Fibroblast of the conjunctiva (primary cell): ENCODE data around the gene PRR5.
"Not testable (repeated sequence)": the region's sequence is repeated elsewhere in the genome, so short reads cannot be mapped to it uniquely, and the experiment has no call there.

Source experiments
- DNase-seq: peaks from one replicate; pipeline ENCODE4 v3.0.0-alpha.2; 2010; ENCODE audit warnings: low read depth

PRR5 gene

GRCh38 chr22:44736581-44737405, 34.8 kb downstream of the PRR5 start:
- no peak for DNase-seq

DNA sequence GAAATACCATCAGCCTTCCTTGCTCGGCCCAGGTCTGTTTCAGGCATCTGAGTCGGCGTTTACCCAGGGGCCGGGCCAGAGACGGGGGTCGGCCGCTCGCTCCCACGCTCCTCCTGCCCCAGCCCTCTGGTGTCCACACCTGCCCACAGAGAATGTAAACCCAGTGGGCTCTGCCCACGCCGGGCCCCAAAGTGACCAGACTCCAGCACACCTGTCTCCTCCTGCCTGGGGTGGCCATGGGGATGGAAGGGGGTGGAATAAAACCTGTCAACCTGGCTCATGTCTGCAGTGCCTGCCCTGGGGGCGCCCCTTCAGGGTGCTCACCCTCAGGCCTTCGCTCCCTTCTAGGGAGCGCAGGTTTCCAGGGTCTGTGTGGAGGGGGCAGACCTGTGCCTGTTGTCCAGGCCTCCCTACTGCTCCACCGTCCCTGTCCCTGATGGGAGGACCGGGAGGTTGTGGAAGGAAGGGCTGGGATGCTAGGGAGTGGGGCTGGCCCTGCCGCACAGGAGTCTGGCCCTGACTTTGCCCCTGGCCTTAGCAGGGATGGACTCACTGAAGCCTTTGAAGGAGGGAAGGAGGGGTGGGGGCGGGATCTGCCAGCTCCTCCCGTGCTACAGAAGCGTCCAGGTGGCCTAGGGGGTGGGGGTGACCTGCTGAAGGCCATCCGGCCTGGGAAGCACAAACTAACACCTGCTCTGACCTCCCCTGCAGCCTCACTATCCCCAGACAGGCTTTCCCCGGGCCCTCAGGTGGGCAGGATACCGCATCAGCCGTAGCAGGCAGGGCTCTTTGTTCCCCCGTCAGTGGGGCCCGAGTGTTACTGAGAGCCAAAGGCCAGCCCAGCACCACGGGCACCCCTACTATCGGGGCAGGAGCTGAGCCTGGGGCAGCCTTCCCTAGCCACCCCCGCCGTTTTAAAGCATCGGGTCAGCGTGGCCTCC, 35.7 kb downstream of the PRR5 start:
- DNase-seq: no peak

- DNase-seq: no peak
These were observed 36.3 kb downstream of the PRR5 start for GRCh38 chr22:44738347-44738715.

- DNase-seq: no peak
These were observed 37.0 kb downstream of the PRR5 start for GRCh38 chr22:44739024-44739423.

GRCh38 chr22:44739666-44740065, 37.7 kb downstream of the PRR5 start:
- not testable (repeated sequence) for DNase-seq

GRCh38 chr22:44740307-44740706, 38.3 kb downstream of the PRR5 start:
- no peak for DNase-seq

GRCh38 chr22:44741929-44742328, 39.9 kb downstream of the PRR5 start:
- DNase-seq: no peak

DNA sequence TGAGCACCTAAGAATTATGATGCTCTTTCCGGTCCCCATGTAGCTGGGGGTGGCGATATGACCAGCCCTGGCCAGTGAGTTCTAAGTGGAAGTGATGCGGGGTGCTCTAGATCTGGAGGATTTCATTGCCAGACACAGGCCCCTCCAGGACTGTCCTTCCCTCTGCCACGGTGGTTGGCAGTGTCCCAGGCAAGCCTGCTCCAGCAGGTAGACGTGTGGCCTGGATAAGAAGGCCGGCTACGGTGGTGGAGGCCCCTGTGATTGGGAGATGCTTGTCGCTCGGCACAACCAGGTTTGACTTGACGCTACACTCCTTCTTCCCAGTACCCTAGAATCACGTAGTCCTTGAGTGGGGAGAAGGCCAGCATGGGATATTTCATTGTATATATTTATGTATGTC, 41.2 kb downstream of the PRR5 start:
- DNase-seq: no peak

DNA sequence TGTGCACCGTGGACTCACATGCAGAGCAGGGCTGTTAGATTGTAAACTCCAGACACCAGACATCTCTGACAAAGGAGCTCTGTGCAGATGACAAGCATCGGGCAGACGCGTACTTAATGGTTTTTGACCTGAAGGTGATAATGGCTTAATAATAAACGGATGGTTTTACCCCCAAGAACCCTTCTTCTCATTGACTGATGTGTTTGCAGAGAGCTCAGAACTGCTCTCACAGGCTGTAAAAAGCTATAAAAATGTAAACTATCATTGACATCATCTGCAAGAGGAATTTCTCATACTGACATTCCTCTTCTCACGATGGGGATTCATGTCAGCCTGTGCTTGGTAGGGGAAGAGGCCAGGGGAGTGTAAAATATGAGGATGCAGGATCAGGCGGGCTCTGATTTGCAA, 41.8 kb downstream of the PRR5 start:
- no peak for DNase-seq

- DNase-seq: no peak
These were observed 44.1 kb downstream of the PRR5 start for GRCh38 chr22:44745853-44746789.

GRCh38 chr22:44747784-44748127, 45.8 kb downstream of the PRR5 start:
- DNase-seq: not testable (repeated sequence)

DNA sequence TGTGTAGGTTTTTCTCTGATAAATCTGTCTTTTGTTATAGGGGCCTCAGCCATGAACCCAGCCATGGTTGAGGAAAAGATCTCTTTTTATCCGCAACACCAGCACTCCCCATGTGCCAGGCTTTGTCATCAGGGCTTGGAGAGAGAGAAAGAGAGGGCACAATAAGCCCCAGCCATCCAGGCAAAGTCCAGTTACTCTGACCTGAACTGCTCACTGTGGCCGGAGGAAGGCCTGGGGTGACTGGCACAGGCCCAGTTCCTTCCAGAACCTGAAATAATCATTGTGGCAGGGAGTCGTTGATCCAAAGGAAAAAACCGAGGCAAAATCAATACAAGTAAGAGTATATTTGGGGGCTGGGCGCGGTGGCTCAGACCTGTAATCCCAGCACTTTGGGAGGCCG, 46.5 kb downstream of the PRR5 start:
- DNase-seq: no peak

- DNase-seq: no peak
These were observed 48.5 kb downstream of the PRR5 start for GRCh38 chr22:44750481-44750880.

GRCh38 chr22:44752285-44753188, 50.5 kb downstream of the PRR5 start, which contains the start of gene ARHGAP8:
Gene ARHGAP8, plus strand, starts transcription at chr22:44752575. Its CDS starts 33,953 bp downstream, at chr22:44786528.
- no peak for DNase-seq

DNA sequence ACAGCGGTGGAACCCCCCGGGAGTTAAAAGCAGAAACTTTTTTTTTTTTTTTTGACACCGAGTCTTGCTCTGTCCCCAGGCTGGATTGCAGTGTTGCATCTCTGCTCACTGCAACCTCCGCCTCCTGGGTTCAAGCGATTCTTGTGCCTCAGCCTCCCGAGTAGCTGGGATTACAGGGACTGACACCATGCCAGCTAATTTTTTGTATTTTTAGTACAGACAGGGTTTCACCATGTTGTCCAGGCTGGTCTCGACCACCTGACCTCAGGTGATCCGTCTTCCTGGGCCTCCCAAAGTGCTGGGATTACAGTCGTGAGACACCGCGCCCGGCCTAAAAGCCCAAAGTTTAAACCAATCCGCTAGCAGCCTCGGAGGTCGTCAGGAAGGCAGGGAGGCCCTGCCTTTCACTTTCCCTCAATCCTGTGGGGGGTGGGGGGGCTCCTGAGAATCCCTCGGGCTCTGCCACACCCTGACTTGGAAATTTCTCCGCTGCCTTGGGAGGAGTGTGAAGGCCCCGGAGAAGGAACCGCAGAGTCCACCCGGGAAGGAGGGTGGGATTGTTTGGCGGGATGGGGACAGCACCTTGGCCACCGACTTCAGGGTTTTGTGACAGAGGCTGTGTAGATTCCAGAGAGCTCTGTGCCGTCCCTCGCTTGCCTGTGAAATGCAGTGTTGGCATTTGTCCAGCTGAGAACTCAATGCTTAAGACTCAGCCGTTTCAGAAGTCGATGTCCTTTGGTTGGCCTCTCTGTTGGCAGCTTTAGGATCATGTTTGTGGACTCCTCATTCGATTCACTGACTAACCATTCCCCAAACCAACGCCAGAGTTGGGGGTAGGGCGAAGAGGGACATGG, 51.4 kb downstream of the PRR5 start:
- peak; percentile 46 for DNase-seq

DNA sequence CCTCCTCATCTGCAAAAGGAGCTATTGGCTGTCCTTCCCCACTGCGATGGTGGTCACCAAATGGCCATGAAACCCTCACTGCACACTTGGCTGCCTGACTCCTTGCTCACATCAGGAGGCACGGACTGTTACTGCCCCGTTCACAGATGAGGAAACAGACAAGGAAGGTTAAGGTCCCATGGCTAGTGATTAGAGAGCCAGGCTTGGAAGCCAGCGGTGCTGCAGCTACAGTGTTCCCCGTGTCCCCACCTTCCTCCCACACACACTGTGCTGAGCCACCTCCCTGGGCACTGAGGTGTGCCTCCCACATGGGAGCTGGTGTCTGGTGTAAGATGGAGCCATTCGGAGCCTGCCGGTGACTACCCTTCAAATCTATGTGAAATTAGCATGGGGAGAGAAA, 53.0 kb downstream of the PRR5 start:
- no peak for DNase-seq

GRCh38 chr22:44755417-44755816, 53.4 kb downstream of the PRR5 start:
- no peak for DNase-seq

DNA sequence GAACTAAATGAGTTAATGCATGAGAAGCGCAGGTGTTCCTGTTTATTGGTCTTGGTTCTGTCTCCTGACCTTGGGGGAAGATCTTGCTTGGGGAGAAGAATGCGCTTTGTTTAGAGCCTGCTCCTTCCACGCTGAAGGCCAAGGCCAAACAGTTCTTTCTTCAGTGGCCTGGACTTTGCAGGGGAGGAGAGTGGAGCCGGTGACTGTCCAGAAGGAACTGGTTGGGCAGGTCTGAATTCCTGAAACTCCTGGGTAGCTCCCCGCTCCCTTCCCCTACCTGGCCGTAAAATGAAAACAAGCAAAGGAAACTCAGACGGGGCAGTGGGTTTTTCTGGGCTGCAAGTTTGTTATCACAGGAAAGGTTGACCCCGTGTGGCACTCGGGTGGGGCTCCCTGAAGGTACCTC, 54.0 kb downstream of the PRR5 start:
- no peak for DNase-seq

DNA sequence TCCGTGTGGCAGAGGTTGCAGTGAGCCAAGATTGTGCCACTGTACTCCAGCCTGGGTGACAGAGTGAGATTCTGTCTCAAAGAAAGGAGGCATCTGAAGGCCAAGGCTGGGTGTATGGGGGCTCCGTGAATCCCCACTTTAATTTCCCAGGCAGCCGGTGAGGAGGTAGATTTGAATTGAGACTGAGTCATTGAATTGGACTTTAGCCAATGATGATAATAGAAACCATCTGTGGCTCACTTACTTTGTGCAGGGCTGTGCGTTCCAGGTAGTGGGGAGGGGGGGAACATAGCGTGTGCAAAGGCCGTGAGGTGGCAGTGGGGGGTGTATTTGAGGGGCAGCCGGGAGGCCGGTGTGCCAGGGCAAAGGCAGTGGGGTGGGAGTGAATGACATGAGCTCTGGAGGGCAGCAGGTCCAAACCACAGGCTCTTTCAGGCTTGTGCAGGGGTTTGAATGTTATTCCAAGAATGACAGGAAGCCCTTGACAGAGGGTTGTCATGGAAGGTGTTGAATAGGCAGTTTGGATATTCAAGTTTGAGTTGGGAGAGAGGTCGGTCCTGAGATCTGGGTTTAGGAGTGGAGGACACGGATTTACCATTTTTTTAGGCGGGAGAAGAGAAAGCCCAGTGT, 56.5 kb downstream of the PRR5 start:
- peak; percentile 16 for DNase-seq
